Measurements from ENCODE around the gene SCN4A. TPM values are rescaled to one million over a fixed set of nuclear protein-coding genes. Genes with fewer than 3 reads are reported as not detected.

The SCN4A gene
- total RNA-seq: under 0.01 and 0.09 TPM in 2 replicates

GRCh38 chr17:63972796-63973195, at the start of gene SCN4A:
Gene SCN4A, minus strand, starts transcription at chr17:63972918. Its CDS starts 77 bp downstream, at chr17:63972841.

GRCh38 chr17:64020056-64020766, 47.5 kb upstream of the SCN4A start, which contains the start of gene ICAM2:
Gene ICAM2, minus strand, starts transcription at chr17:64020633. Its CDS starts 13,942 bp downstream, at chr17:64006691.

GRCh38 chr17:63998050-63998720, 25.5 kb upstream of the SCN4A start, which contains the start of gene PRR29:
Gene PRR29, plus strand, starts transcription at chr17:63998351. Its CDS starts 14 bp downstream, at chr17:63998365.

GRCh38 chr17:63931981-63932561, 40.6 kb downstream of the SCN4A start, which contains the start of gene CD79B:
Gene CD79B, minus strand, starts transcription at chr17:63932331. Its CDS starts 70 bp downstream, at chr17:63932261.

GRCh38 chr17:63918789-63919305, 53.9 kb downstream of the SCN4A start, which contains the start of gene GH1:
Gene GH1, minus strand, starts transcription at chr17:63918839. Its CDS starts 63 bp downstream, at chr17:63918776.

GRCh38 chr17:63911041-63911635, 61.6 kb downstream of the SCN4A start, which contains the start of gene CSHL1:
Gene CSHL1, minus strand, starts transcription at chr17:63911258. Its CDS starts 62 bp downstream, at chr17:63911196.

GRCh38 chr17:63896524-63897354, 76.0 kb downstream of the SCN4A start, which contains the start of gene CSH1:
Gene CSH1, minus strand, starts transcription at chr17:63896574. Its CDS starts 63 bp downstream, at chr17:63896511.

Other genes with a start within 250 kb of the SCN4A start
- 17.2 and 22.3 TPM in 2 replicates for gene STRADA, start 231.1 kb downstream of the SCN4A start, total RNA-seq
- gene CCDC47, start 199.3 kb downstream of the SCN4A start, total RNA-seq: 87.7 and 117 TPM in 2 replicates
- 65.1 and 80.6 TPM in 2 replicates for gene DDX42, start 198.7 kb downstream of the SCN4A start, total RNA-seq
- gene PSMC5, start 145.5 kb downstream of the SCN4A start, total RNA-seq: 92.1 and 129 TPM in 2 replicates
- gene FTSJ3, start 145.3 kb downstream of the SCN4A start, total RNA-seq: 57.2 and 84.5 TPM in 2 replicates
- gene SMARCD2, start 130.2 kb downstream of the SCN4A start, total RNA-seq: 69.4 and 77.6 TPM in 2 replicates
- not detected in 2 replicates for gene CSH2, start 99.2 kb downstream of the SCN4A start, total RNA-seq
- not detected in 2 replicates for gene GH2, start 91.0 kb downstream of the SCN4A start, total RNA-seq
- gene CSH1, start 76.3 kb downstream of the SCN4A start, total RNA-seq: not detected in 2 replicates
- not detected in 2 replicates for gene CSHL1, start 61.7 kb downstream of the SCN4A start, total RNA-seq
- not detected in 2 replicates for gene GH1, start 54.1 kb downstream of the SCN4A start, total RNA-seq
- gene CD79B, start 40.6 kb downstream of the SCN4A start, total RNA-seq: 1.1 TPM in 2 replicates
- gene PRR29, start 25.4 kb upstream of the SCN4A start, total RNA-seq: 0.27 and 0.28 TPM in 2 replicates
- 348 and 500 TPM in 2 replicates for gene ICAM2, start 47.7 kb upstream of the SCN4A start, total RNA-seq
- 5.3 and 11.1 TPM in 2 replicates for gene ERN1, start 157.2 kb upstream of the SCN4A start, total RNA-seq